Muscle layer of colon (tissue), 2 donors: ENCODE measurements around the gene PCGF2.

Experiments
- H3K27ac ChIP-seq: one replicate; pipeline ENCODE4 v1.7.0; 2013; ENCODE audit warnings: low read depth, mild to moderate bottlenecking, low read length, moderate library complexity
- H3K27me3 ChIP-seq, 2 donors: one replicate each; pipeline ENCODE4 v1.7.0; 2013; ENCODE audit warnings: low read length in 2 of 2, mild to moderate bottlenecking in 2 of 2; ENCODE audit not compliant: insufficient read depth in 2 of 2, control insufficient read depth in 1 of 2
- H3K36me3 ChIP-seq: one replicate; pipeline ENCODE4 v1.7.0; 2013; ENCODE audit warnings: mild to moderate bottlenecking, low read length; ENCODE audit not compliant: insufficient read depth
- H3K4me1 ChIP-seq: one replicate; pipeline ENCODE4 v1.7.0; 2013; ENCODE audit warnings: mild to moderate bottlenecking, low read length; ENCODE audit not compliant: insufficient read depth
- H3K4me3 ChIP-seq, 2 donors: one replicate each; pipeline ENCODE4 v1.7.0; 2013; ENCODE audit warnings: low read length in 2 of 2, low read depth in 1 of 2, mild to moderate bottlenecking in 1 of 2, moderate library complexity in 1 of 2
- H3K9ac ChIP-seq: one replicate; pipeline ENCODE4 v1.7.0; 2013; ENCODE audit warnings: low read length
- H3K9me3 ChIP-seq: one replicate; pipeline ENCODE4 v1.7.0; 2013; ENCODE audit warnings: mild to moderate bottlenecking, low read length
- donor health status: abdominal sarcoma.
- donor health status: Adenocarcinoma of cecum.

The PCGF2 gene

DNA sequence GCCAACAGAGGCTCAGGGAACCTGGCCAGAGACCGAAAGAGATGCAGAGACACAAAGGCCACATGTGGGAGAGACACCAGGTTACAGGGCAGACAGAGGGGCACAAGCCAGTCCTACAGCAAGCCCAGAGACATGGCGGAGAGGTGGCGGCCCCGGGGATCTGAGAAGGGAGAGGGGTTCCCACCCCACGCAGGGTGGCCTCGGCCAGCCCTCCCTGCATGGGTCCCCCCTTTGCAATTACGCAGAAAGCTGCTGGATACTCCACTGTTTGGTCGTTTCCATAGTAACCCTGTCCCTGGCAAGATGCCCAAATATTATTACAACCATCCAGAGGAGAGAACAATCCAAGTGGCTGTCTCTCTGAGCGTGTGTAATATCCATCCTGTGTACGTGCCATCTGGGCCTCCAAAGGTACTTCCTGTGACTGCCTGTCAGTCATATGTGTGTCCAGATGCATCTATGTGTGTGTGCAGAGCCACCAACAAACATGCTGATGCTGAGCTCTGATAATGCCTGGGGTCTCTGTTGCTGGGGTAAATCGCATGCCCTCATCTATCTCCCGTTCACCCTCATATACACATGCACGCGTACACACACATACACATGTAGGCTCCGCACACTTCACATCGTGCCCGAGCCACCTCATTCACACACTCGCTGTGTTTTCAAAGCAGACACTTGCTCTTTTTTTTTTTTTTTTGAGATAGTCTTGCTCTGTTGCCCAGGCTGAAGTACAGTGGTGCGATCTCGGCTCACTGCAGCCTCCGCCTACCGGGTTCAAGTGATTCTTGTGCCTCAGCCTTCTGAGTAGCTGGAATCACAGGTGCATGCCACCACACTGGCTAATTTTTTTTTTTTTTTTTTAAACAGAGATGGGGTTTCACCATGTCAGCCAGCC is 5.5 kb downstream of the PCGF2 start:
- Histone ChIP-seq H3K4me1 (peaks cover 38% of the 10 kb centered on the region), H3K9ac (peak overlapping the region; percentile 3), H3K9me3 (no peaks in the 10 kb centered on the region), H3K4me3 (no peak overlapping the region), H3K36me3 (peaks cover 17% of the 10 kb centered on the region), H3K27me3 (no peaks in the 10 kb centered on the region), H3K27ac (peak overlapping the region; percentile 69)

DNA sequence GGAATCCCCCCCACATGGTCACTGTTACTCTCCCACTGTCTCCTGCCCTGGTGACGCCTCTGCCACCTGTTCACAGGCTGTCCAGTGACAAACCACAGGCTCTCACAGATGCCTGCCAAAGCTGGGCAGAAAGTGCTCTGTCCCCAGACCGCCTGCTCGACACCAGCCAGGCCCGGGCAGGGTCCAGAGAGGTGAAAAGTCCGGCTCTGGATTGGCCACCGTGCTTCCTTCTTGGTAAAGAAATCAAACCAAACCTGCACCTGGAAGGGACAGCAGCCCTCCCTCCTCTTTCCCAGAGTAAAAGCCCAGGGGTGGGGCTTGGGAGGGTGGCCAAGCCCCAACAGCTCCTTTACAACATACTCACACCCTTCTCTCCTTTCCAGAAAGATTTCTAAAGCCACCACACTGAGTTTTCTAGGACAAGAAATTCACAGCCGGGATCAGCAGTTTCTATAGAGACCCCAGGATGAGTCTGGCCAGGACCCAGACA is 6.2 kb downstream of the PCGF2 start:
- Histone ChIP-seq H3K4me1 (peaks cover 38% of the 10 kb centered on the region), H3K36me3 (peaks cover 17% of the 10 kb centered on the region), H3K9me3 (no peaks in the 10 kb centered on the region), H3K4me3 (no peak overlapping the region), H3K27ac (peak overlapping the region; percentile 69), H3K27me3 (no peaks in the 10 kb centered on the region), H3K9ac (no peak overlapping the region)

DNA sequence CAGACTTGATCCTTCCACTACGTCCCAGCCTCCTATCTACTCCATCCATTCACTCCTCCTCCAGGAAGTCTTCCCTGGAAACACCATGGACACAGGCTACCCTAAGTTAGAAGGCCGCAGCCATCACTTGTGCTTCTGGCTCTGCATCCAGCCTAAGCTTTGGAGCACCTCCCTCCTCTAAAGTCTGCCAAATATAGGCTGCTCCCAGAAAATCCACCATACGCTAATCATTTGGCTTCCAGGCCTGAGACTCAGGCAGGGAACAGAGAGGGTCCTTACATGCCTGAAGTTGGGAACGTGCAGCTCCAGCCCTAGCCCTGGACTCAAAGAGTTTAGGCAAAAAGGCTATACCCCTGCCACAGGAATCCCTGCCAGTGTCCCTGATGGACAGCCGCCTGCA is 6.7 kb downstream of the PCGF2 start:
- Histone ChIP-seq H3K27ac (peak overlapping the region; percentile 69), H3K4me1 (peaks cover 34% of the 10 kb centered on the region)

DNA sequence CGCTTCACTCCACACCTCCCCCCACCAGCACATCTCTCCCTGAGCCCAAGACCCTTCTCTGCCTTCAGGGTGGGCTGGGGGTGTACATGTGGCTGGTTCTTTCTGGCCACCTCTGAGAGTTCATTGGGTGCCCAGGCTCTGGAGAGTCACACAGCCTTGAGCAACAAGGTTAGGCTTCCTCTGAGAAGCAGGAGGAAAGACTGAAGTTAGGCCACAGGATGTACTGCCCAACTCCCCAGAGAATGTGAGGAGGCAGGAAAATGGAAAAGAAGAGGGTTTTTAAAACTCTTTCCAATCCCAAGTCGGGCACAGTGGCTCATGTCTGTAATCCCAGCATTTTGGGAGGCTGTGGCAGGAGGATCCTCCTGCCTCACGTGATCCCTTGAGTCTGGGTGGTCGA is 7.3 kb downstream of the PCGF2 start:
- H3K4me3 ChIP-seq = no peak overlapping the region
- no peak overlapping the region for H3K9ac ChIP-seq
- H3K27me3 ChIP-seq = no peaks in the 10 kb centered on the region
- H3K36me3 ChIP-seq = peaks cover 22% of the 10 kb centered on the region
- peaks cover 28% of the 10 kb centered on the region for H3K4me1 ChIP-seq
- H3K9me3 ChIP-seq = no peaks in the 10 kb centered on the region
- peak overlapping the region; percentile 69 for H3K27ac ChIP-seq

More for the DNA sequence above, 6.7 kb downstream of the PCGF2 start:
- Histone ChIP-seq H3K4me3 (no peak overlapping the region), H3K9ac (no peak overlapping the region), H3K36me3 (peaks cover 17% of the 10 kb centered on the region), H3K9me3 (no peaks in the 10 kb centered on the region), H3K27me3 (no peaks in the 10 kb centered on the region)

DNA sequence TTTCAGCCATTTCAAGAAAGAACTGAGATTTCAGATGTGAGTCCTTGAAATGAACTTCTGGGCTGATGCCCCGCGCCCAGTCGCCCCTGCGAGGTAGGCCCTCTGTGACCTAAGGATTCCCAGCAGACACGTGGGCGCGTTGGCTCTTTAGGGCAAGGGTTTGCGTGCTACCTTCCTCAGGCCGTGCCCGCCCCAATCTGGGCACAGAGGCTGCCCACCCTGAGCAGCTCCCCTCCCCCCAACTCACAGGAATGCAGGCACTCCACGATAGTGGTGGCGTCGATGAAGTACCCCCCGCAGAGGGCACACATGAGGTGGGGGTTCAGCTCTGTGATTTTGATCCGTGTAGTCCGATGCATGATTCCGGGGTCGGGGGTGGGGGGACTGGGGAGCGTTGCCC is 8.1 kb downstream of the PCGF2 start:
- no peaks in the 10 kb centered on the region for H3K9me3 ChIP-seq
- H3K27ac ChIP-seq = no peak overlapping the region
- no peaks in the 10 kb centered on the region for H3K27me3 ChIP-seq
- no peak overlapping the region for H3K4me3 ChIP-seq
- H3K36me3 ChIP-seq = peaks cover 28% of the 10 kb centered on the region
- H3K9ac ChIP-seq = no peak overlapping the region
- H3K4me1 ChIP-seq = peaks cover 29% of the 10 kb centered on the region

DNA sequence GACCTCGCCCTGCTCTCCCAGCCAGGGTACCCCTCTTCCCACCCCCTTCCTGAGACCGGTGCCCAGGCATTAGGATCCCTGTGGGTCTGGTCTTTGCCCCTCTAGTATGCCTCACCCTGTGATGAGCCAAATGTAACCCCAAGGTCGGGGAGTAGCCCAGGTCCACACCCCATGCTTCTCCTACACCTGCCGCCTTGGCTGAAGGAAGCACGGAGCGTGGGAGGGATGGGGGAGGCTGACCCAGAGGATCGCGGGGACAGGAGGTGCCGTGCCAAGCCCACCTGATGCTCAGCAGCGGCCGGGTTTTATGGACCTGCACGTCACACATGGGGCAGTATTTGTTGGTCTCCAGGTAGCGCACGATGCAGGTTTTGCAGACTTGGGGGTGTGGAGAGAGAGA is 8.8 kb downstream of the PCGF2 start:
- Histone ChIP-seq H3K36me3 (peaks cover 32% of the 10 kb centered on the region), H3K4me3 (no peak overlapping the region), H3K4me1 (peaks cover 30% of the 10 kb centered on the region), H3K9me3 (no peaks in the 10 kb centered on the region), H3K9ac (no peak overlapping the region), H3K27me3 (no peaks in the 10 kb centered on the region), H3K27ac (no peak overlapping the region)

DNA sequence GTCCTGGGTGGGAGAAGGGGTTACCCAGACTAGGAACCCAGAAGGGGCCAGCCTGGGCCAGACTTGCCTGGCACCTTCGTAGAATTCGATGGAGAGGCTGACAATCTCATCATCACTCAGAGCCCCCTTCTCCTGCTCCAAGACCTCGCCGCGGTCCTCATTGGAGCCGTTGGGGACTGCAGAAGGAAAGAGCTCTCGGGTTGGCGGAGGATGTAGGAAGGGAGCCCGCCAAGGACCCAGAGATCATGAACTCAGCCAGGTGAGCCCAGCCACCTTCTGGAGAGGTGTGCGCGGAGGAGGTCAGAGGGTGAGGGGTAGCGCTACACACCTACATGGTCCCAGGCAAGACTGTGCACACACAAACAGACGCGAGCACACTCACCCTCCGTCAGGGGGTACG is 9.4 kb downstream of the PCGF2 start:
- Histone ChIP-seq H3K27me3 (no peaks in the 10 kb centered on the region), H3K9ac (no peak overlapping the region), H3K36me3 (peaks cover 37% of the 10 kb centered on the region), H3K4me1 (peaks cover 30% of the 10 kb centered on the region), H3K4me3 (no peak overlapping the region), H3K9me3 (no peaks in the 10 kb centered on the region), H3K27ac (no peak overlapping the region)

DNA sequence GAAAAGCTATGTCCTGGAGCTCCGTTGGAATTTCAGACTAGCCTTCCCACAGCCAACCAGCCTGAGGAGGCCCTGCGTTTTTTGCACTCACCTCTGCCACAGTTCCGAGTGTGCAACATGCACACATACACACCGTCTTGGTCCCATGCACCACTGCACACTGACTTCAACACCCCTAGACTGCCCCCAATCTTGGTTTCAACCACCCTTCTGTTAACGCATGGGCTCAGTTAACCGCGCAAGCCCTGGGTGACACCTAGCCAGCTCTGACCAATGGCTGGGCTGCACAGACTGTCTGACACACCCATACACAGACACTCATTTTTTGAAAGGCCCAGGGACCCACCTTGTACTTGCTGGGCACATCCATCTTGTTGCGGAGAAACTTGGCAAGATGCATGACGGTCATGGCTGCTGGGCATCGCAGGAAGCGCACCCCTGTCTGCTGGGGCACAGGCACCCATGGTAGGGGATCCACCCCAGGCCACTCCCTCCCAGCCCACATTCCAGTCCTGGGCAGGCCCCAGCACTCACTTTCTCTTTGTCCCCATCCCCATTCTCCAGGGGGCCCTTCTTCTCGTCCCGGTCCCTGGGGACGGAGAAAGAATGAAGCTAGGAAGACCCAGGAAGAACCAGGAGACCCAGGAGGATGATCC is 10.0 kb downstream of the PCGF2 start:
- no peak overlapping the region for H3K27ac ChIP-seq
- H3K36me3 ChIP-seq = peaks cover 43% of the 10 kb centered on the region
- no peak overlapping the region for H3K9ac ChIP-seq
- no peaks in the 10 kb centered on the region for H3K9me3 ChIP-seq
- no peak overlapping the region for H3K4me3 ChIP-seq
- no peaks in the 10 kb centered on the region for H3K27me3 ChIP-seq
- peaks cover 30% of the 10 kb centered on the region for H3K4me1 ChIP-seq

DNA sequence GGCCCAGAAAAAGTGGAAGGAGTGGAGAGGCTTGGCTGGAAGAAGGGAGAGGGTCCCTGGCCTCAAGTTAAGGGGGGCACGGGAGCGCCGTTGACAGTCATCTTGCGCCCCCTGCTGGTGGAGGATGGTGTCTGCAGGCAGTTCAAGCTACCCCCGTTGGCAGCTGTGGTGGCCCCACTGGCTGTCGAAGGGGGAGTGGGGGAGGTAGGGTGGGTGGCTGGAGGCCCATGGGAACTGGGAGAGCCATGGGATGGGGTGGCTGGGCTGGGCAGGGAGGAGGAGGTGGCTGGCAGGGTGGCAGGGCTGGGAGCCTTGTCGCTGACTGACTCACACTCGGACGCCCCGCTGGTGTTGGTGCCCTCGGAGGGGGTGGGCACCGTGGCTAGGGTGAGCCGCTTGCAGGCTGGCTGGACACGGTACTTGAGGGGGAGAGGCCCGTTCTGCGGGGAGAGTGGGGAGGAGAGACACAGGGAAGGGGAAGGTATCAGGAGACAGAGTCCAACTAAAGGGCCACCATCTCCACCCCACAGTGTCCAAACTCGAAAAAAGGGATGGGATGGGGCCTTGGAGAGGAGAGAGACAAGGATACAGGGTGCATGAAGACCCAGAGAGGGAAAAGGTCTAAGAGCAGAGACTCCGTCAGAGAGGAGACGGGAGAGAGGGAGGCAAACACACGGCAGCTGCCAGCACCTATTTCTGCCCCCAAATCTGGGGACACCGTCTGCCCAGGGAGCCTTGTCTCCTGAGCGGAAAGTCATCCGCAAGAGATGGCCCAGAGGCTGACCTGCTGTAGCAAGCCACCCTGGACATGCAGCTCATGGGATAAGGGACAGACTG is 12.8 kb downstream of the PCGF2 start:
- Histone ChIP-seq H3K4me1 (peaks cover 29% of the 10 kb centered on the region), H3K27ac (no peak overlapping the region), H3K27me3 (no peaks in the 10 kb centered on the region), H3K36me3 (peaks cover 43% of the 10 kb centered on the region), H3K4me3 (no peak overlapping the region), H3K9me3 (no peaks in the 10 kb centered on the region), H3K9ac (no peak overlapping the region)

DNA sequence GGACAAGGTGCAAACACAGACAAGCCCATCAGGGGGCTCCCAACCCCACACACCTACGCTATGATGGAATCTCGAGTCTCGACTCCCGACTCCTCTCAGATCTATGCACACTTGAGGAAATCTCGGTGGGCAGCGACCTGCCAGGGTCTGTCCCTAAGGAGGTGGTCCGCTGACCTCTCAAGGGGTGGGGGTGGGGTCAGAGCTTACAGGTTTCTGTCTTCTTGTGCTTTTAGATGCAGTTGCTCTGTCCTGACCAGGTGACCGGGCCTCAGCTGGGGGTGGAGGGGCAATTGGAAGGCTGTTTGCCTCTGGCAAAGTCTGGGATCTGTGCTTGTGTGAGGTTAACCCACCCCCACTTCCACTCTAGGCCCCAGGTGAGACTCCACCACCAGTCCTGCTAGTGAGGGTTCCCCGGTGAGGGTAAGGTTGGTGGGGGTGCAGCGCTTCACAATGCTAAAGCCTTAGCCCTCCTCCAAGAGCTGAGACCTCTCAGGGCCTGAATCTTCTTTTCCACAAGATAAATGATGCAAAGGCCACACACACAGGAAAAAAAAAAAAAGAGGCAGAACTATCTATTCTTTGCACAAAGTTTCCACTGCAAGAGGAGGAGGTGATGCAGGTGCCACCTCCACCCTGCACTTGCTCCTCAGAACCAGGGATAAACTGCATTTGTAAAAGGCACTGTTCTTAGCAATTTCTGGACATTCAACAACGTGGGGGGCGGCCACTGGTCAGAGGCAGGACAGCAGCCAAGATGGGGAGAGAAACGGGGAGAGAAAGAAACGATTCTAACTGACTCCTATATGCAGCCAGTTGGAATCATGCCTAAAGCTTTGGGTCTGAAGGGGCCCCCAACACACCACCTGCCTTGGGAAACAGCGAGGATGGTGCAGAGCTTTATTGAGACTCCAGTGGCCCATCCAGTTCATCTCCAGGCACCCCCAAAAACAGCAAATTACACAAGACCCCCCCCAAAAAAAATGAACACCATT is 13.9 kb downstream of the PCGF2 start:
- Histone ChIP-seq H3K36me3 (peaks cover 36% of the 10 kb centered on the region), H3K9ac (no peak overlapping the region), H3K9me3 (no peaks in the 10 kb centered on the region), H3K27me3 (no peaks in the 10 kb centered on the region), H3K27ac (no peak overlapping the region), H3K4me3 (no peak overlapping the region), H3K4me1 (peaks cover 33% of the 10 kb centered on the region)
